NB4 (cell line): ENCODE data around the gene MPC1L.
"Not testable (repeated sequence)": the region's sequence is repeated elsewhere in the genome, so short reads cannot be mapped to it uniquely, and the experiment has no call there.

ENCODE experiments used
- CTCF ChIP-seq: IDR thresholded peaks from one replicate; pipeline ENCODE4 v1.5.1; 2012; ENCODE audit warnings: low read depth, low read length
- MAX ChIP-seq: IDR thresholded peaks from 2 replicates; pipeline ENCODE4 v1.6.1; 2011; ENCODE audit warnings: low read depth, low read length

GRCh38 chrX:40589616-40590321, 33.5 kb upstream of the MPC1L start:
- not testable (repeated sequence) for TF ChIP-seq MAX, CTCF
